Measurements from ENCODE around the gene RPRD2.

GRCh38 chr1:150456146-150456647, 92.2 kb downstream of the RPRD2 start:
- TF ChIP-seq CTCF (IDR thresholded peaks at IDR 0.05) (no peak), POLR2A (IDR thresholded peaks at IDR 0.05) (no peak)
